B cell (primary cell): Measurements from ENCODE around the gene TFF1.

Experiments
- CTCF ChIP-seq: fragments of 200-600 bp; IDR thresholded peaks from one replicate; pipeline ENCODE4 v1.8.0; 2022; ENCODE audit warnings: antibody characterized with exemption, mild to moderate bottlenecking
- EZH2 ChIP-seq: IDR thresholded peaks from 2 replicates; pipeline ENCODE4 v1.6.1; 2012; ENCODE audit warnings: borderline replicate concordance, low read depth, mild to moderate bottlenecking, moderate library complexity, low read length; ENCODE audit not compliant: insufficient read depth, poor library complexity, severe bottlenecking

- no peak for TF ChIP-seq CTCF
- TF ChIP-seq EZH2: no peak
Observed at GRCh38 chr21:42357307-42357706, 9.0 kb downstream of the TFF1 start.
